Thoracic aorta (tissue), 2 donors: ENCODE results near the gene OSBP2. TPM values are rescaled to one million over a fixed set of nuclear protein-coding genes. Genes with fewer than 3 reads are reported as not detected.

Source experiments
- ATAC-seq: fragments of 150-250 bp; one replicate; pipeline ENCODE4 v1.8.0; 2017; ENCODE audit warnings: low read depth; ENCODE audit not compliant: insufficient number of reproducible peaks, low FRiP score
- DNase-seq: peaks from one replicate; pipeline ENCODE4 v3.0.0-alpha.2; 2020; ENCODE audit warnings: low spot score
- H3K27ac ChIP-seq, 2 donors: fragments of 200-600 bp; sonication (generic); 1 replicate in 1 of 2; 2 replicates in 1 of 2; pipeline ENCODE4 v1.5.1; 2016; ENCODE audit warnings: mild to moderate bottlenecking in 2 of 2, moderate library complexity in 2 of 2
- H3K27me3 ChIP-seq: fragments of 200-600 bp; sonication (generic); replicated peaks from 2 replicates; pipeline ENCODE4 v1.6.0; 2016; ENCODE audit warnings: mild to moderate bottlenecking; ENCODE audit not compliant: insufficient read depth
- H3K36me3 ChIP-seq: fragments of 200-600 bp; sonication (generic); one replicate; pipeline ENCODE4 v1.5.1; 2016
- H3K4me1 ChIP-seq, 2 donors: fragments of 200-600 bp; sonication (generic); 1 replicate in 1 of 2; 2 replicates in 1 of 2; pipeline versions ENCODE4 v1.5.1 to v1.6.0; 2016; ENCODE audit warnings: low read depth in 2 of 2, mild to moderate bottlenecking in 1 of 2; ENCODE audit not compliant: control insufficient read depth in 1 of 2
- H3K4me3 ChIP-seq: fragments of 200-600 bp; sonication (generic); 2 replicates; pipeline ENCODE4 v1.5.1; 2016; ENCODE audit warnings: mild to moderate bottlenecking
- H3K9me3 ChIP-seq: fragments of 200-600 bp; sonication (generic); 2 replicates; pipeline ENCODE4 v1.5.1; 2016
- total RNA-seq, 2 donors: library from RNA; depleted of rRNA; stranded (reverse); fragments of >200 nt; gene quantifications; one replicate each; pipeline versions ENCODE4 v1.1.0 to v1.2.3, GENCODE V29; 2016
- TF ChIP-seq, protein P1 (sequence below): fragments of 200-600 bp; sonication (generic); IDR thresholded peaks from one replicate; pipeline ENCODE4 v1.5.1; 2019; ENCODE audit warnings: antibody characterized with exemption

The OSBP2 gene
- total RNA-seq, 2 donors from 2014 or later = 0.71 to 3.0 TPM

DNA sequence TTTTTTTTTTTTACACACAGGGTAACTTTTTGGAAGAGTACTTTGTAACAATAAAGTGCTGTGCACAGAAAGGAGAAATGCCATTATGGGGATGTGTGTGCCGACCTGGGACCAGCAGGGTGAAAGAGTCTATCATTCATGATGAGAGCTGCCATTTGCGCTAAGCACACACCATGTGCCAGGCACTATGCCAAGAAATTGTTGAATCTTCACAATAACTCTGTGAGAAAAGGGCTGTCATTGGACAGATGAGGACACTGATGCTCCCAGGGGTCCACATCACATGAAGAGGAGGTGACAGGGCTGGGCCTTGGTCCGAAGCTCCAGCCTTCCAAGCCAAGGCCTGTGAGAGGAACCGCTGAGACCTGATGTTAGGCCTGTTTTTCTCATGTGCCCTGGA lies 32.6 kb upstream of the OSBP2 start:
- Histone ChIP-seq H3K27ac (no peak overlapping the region), H3K4me1 (peaks cover 0 to 7% of the 10 kb centered on the region in 2 donors), H3K27me3 (no peaks in the 10 kb centered on the region), H3K4me3 (no peak overlapping the region), H3K9me3 (no peaks in the 10 kb centered on the region), H3K36me3 (no peaks in the 10 kb centered on the region)
- TF ChIP-seq, protein P1, sequence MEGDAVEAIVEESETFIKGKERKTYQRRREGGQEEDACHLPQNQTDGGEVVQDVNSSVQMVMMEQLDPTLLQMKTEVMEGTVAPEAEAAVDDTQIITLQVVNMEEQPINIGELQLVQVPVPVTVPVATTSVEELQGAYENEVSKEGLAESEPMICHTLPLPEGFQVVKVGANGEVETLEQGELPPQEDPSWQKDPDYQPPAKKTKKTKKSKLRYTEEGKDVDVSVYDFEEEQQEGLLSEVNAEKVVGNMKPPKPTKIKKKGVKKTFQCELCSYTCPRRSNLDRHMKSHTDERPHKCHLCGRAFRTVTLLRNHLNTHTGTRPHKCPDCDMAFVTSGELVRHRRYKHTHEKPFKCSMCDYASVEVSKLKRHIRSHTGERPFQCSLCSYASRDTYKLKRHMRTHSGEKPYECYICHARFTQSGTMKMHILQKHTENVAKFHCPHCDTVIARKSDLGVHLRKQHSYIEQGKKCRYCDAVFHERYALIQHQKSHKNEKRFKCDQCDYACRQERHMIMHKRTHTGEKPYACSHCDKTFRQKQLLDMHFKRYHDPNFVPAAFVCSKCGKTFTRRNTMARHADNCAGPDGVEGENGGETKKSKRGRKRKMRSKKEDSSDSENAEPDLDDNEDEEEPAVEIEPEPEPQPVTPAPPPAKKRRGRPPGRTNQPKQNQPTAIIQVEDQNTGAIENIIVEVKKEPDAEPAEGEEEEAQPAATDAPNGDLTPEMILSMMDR = no peak
- DNase-seq (no peak), ATAC-seq (no peak)

DNA sequence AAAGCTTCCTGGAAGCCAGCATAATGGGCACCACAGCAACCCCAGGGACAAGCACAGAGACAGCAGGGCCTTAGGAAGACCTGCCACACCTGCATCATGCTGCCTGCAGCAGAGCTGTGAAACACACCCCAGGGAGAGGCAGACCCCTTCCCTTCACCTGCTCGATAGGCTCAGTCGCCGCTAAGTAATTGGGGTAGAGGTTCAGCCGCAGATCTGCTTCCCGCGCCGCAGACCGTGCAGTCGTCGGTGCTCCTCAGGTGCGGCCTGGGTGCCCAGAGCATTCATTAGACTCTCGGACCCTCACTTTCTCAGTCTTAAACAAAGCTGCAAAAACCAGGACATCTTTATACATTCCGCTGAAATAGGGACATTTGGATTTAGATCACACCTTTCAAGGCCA lies 29.9 kb upstream of the OSBP2 start:
- TF ChIP-seq, protein P1 = no peak
- H3K9me3 ChIP-seq = no peaks in the 10 kb centered on the region
- H3K27ac ChIP-seq = no peak overlapping the region
- no peaks in the 10 kb centered on the region for H3K27me3 ChIP-seq
- H3K4me3 ChIP-seq = no peak overlapping the region
- H3K4me1 ChIP-seq = peaks cover 0 to 13% of the 10 kb centered on the region in 2 donors
- DNase-seq (no peak), ATAC-seq (no peak)
- H3K36me3 ChIP-seq = no peaks in the 10 kb centered on the region

DNA sequence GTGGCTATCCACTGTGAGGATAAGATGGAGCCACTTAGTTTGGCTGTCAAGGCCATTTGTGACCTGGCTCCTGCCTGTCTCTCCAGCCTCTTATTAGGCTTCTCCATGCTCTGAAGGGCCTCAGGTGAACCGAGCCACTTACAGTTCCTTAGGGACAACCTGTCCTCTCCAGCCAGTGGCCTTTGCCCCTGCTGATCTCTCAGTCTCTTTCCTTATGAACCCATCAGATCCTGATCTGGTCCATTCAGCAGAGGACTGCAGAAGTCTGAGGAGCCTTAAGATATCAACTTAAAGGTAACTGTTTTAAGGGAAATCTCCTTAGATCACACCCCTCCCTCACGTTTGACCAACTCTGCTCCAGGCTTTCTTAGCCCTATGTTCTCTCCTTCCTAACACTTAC lies 29.4 kb upstream of the OSBP2 start:
- no peaks in the 10 kb centered on the region for H3K9me3 ChIP-seq
- H3K4me1 ChIP-seq = peaks cover 0 to 13% of the 10 kb centered on the region in 2 donors
- DNase-seq = no peak
- no peak overlapping the region for H3K4me3 ChIP-seq
- H3K27me3 ChIP-seq = no peaks in the 10 kb centered on the region
- H3K36me3 ChIP-seq = no peaks in the 10 kb centered on the region
- TF ChIP-seq, protein P1 = no peak
- H3K27ac ChIP-seq = no peak overlapping the region
- no peak for ATAC-seq

DNA sequence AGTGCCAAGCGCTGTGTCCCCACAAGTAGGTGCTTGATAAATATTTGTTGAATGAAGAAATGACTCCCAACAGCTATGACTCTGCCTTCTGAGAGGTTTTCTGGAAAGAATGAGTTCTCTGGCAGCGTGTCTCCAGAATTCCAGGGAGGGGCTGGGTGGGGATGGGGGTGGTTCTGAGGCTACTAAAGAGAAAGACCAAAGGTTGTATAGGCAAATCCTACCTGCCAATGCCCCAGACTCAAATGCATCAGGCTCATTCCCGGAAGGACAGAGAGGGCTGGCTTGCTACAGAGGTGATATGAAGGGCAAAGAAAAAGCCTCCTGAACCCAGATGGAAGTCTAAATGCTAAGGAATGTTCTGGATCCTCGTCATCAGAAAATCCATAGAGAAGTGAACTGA lies 28.9 kb upstream of the OSBP2 start:
- TF ChIP-seq, protein P1 = no peak
- no peaks in the 10 kb centered on the region for H3K27me3 ChIP-seq
- H3K27ac ChIP-seq = no peak overlapping the region
- H3K4me1 ChIP-seq = peaks cover 0 to 13% of the 10 kb centered on the region in 2 donors
- no peaks in the 10 kb centered on the region for H3K9me3 ChIP-seq
- ATAC-seq = no peak
- no peak overlapping the region for H3K4me3 ChIP-seq
- H3K36me3 ChIP-seq = no peaks in the 10 kb centered on the region
- DNase-seq = no peak

DNA sequence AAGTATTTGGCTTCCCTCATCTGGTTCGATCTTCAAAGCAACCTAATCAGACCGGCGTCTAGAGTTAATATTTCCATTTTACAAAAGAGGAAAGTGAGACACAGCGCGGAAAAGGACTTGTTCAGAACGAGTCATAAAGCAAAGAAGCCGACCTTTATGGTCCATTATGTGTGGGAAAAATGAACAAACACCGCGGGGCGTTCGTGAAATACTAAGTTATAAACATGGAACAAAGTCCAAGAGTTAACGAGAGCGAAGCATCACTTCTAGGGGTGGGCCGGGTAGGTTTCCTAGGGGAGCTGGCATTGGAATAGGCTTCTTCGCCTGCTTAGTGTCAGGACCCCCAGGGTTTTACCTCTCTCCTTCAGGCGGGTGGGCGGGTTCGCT lies 27.6 kb upstream of the OSBP2 start:
- ATAC-seq = no peak
- no peak overlapping the region for H3K27ac ChIP-seq
- TF ChIP-seq, protein P1 = no peak

More for the DNA sequence above, 27.6 kb upstream of the OSBP2 start:
- no peak for DNase-seq
- no peaks in the 10 kb centered on the region for H3K36me3 ChIP-seq
- peaks cover 0 to 13% of the 10 kb centered on the region in 2 donors for H3K4me1 ChIP-seq
- H3K9me3 ChIP-seq = no peaks in the 10 kb centered on the region
- H3K27me3 ChIP-seq = no peaks in the 10 kb centered on the region
- H3K4me3 ChIP-seq = peak overlapping the region; percentile 84
